AG09319 (cell line): ENCODE measurements around the gene ZNF79.
A peak's percentile ranks its signal among the peaks of the same experiment; 100 is the strongest.

ENCODE experiments used
- DNase-seq: peaks from one replicate; pipeline ENCODE4 v3.0.0-alpha.2; 2010; ENCODE audit warnings: low read depth; ENCODE audit errors: extremely low read depth
- CTCF ChIP-seq: IDR thresholded peaks from 2 replicates; pipeline ENCODE4 v1.5.1; 2011; ENCODE audit warnings: low read depth, mild to moderate bottlenecking, inconsistent platforms, low read length, moderate library complexity

The ZNF79 gene

DNA sequence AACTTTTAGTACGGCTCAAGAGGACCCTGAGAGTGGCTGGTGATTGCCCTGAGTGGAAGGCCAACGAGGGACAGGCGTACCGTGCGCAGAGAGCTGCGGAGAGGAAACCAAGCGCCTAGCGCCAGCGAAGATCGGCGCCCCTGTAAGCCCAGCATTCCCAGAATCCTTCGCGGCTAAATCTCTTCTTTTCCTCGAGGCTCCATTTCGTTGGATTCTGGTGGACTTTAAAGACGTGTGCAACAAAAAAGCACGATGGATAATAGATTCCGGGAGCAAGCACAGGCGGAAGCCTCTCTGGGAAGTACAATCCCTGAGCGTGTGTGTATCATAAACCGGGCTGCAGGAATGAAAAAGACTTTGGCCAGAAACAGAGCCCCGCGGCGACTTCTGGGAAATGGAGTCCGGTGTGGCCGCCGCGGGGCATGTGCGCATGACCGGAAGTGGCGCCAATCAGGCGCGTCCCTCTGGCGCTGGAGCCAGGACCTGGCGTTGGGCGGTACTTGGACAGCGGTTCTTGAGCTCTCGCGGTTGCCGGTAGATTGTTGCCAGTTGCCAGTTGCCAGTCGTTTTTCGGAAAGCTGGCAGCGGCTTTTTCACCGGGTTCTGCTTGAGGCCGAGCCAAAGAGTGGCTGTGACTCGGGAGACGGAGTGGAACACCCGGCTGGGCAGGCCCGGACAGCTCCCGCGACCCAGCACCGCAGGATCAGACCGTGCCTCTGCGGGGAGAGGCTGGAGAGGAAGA lies at the start of gene ZNF79:
TSS of gene ZNF79 (plus strand) at position 449 of the 742 bp plus-strand sequence. CDS start 406 bp downstream, outside the sequence.
- no peak for TF ChIP-seq CTCF
- peak; percentile 74 for DNase-seq

GRCh38 chr9:127380479-127380878 lies 43.7 kb upstream of the ZNF79 start:
- no peak for TF ChIP-seq CTCF
- no peak for DNase-seq

DNA sequence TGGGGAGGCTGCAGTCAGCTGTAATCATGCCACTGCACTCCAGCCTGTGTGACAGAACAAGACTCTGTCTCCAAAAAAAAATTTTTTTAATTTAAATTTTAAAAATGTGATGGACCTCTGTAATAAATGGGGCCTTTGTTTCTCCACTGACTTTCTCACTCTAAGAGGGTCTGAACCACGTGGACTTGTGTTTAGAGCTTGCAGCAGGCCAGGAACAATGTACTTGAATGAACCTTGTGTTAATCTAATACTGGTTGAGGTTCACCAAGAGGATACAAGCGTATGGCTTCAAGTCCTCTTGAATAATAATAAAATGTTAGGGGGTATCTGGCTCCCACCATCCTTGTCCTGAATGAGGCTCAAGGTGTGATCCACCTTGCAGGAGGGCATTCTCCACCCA lies 41.6 kb upstream of the ZNF79 start:
- TF ChIP-seq CTCF, result no peak
- no peak for DNase-seq

DNA sequence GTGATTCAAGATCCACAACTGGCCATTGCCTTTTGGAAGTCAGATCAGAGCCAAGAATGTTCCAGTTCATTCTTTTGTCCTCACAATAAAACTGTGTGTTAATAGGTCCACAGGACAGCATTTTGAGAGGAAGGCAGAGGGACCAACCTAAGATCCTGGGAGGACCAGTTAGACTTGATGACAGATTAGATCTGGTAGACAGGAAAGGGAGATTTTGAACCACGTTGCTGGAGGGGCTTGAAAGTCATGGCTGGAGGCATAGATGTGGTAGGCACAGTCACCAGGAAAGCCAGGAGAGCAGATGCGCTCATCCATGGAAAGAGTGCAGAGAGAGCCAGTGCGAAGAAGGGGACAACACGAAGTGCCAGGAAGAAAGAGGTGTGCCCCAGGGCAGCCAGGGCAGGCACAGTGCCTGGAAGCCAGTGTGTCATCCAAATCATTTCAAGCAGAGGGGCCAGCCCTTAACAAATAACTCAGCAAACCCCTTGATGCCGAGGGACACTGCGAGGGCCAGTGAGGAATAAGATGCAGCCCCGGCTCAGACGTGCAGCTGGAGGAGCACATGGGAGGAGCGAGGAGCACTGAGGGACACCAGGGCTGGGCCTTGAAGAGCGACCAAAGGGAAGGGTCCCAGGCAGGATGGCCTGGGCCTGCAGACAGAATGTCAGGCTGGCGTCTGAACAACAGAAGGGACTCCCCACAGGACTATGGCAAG lies 40.0 kb upstream of the ZNF79 start:
- no peak for DNase-seq

DNA sequence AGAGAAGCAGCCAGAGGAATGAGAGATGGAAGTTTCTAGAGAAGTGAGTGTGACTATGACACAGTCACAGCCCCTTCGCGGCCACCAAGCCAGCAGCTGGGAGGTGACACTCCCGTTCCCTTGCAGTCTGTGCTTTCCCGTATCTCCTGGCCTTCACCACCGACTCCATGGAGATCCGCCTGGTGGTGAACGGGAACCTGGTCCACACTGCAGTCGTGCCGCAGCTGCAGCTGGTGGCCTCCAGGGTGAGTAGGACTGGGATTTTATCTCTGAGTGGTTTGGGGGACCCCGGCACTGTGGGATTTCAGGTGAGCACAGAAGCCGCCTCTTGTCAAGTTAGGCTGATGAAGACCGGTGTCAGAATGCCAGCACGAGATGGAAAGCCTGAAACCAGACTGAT lies 39.3 kb upstream of the ZNF79 start:
- DNase-seq, result no peak
- no peak for TF ChIP-seq CTCF

More for the DNA sequence above, 40.0 kb upstream of the ZNF79 start:
- TF ChIP-seq CTCF, result no peak

GRCh38 chr9:127386249-127386648 lies 37.9 kb upstream of the ZNF79 start:
- DNase-seq, result no peak
- no peak for TF ChIP-seq CTCF

- TF ChIP-seq CTCF, result no peak
- no peak for DNase-seq
These were observed 37.2 kb upstream of the ZNF79 start for GRCh38 chr9:127386981-127387380.
